Endothelial cell (in vitro differentiated cells): ENCODE data around the gene RARA. TPM values are rescaled to one million over a fixed set of nuclear protein-coding genes. Genes with fewer than 3 reads are reported as not detected.
"Not testable (repeated sequence)": the region's sequence is repeated elsewhere in the genome, so short reads cannot be mapped to it uniquely, and the experiment has no call there.

Experiments used
- DNase-seq: peaks from one replicate; pipeline ENCODE4 v3.0.0; 2021; ENCODE audit warnings: low spot score
- H3K27ac Mint-ChIP-seq: one replicate; pipeline ENCODE4 v1.8.0; 2021; ENCODE audit warnings: mixed read lengths, inconsistent platforms; ENCODE audit not compliant: unreplicated experiment
- H3K27me3 Mint-ChIP-seq: one replicate; pipeline ENCODE4 v1.8.0; 2021; ENCODE audit warnings: mild to moderate bottlenecking, moderate library complexity, mixed read lengths, inconsistent platforms; ENCODE audit not compliant: unreplicated experiment
- H3K36me3 Mint-ChIP-seq: one replicate; pipeline ENCODE4 v1.8.0; 2021; ENCODE audit warnings: mild to moderate bottlenecking, low read depth, mixed read lengths, inconsistent platforms; ENCODE audit not compliant: unreplicated experiment
- H3K4me1 Mint-ChIP-seq: one replicate; pipeline ENCODE4 v1.8.0; 2021; ENCODE audit warnings: mild to moderate bottlenecking, mixed read lengths, inconsistent platforms; ENCODE audit not compliant: unreplicated experiment
- H3K4me3 Mint-ChIP-seq: one replicate; pipeline ENCODE4 v1.8.0; 2021; ENCODE audit warnings: mild to moderate bottlenecking, mixed read lengths, inconsistent platforms; ENCODE audit not compliant: unreplicated experiment
- H3K9me3 Mint-ChIP-seq: one replicate; pipeline ENCODE4 v1.8.0; 2021; ENCODE audit warnings: mixed read lengths, inconsistent platforms; ENCODE audit not compliant: unreplicated experiment
- total RNA-seq: library from RNA; stranded (reverse); fragmentation: NEBNext Ultra II Directional; extraction: Animal tissue kit (Norgen Biotek cat#: 25700); gene quantifications from one replicate; pipeline ENCODE4 v1.2.1, GENCODE V29; 2021; ENCODE audit not compliant: unreplicated experiment
- TF ChIP-seq, protein P1 (sequence below): fragments of 200-600 bp; sonication (generic); IDR thresholded peaks from one replicate; pipeline ENCODE4 v1.5.0; 2021; ENCODE audit warnings: antibody characterized with exemption; ENCODE audit not compliant: unreplicated experiment

Gene RARA
- total RNA-seq, 1 donor from 2014 or later = 42.8 TPM

DNA sequence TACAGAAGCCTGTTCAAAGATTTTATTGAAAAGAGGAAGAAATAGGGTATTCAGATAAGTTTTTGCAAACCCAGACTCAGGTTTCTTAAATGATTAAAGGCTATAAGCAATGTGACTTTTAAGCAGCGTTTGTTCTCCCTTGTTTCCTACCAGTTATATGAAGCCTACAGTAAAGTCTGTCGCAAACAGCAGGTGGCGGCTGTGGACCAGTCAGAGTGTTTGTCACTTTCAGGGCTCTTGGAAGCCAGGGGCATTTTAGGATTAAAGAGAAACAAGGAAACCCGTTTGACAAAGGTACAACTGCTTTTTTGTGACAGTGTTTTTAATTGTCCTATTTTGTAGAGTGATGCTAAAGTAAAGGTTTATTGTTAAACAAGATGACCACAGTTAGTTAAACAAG lies 7.7 kb upstream of the RARA start:
- Mint-ChIP-seq H3K36me3 (peaks cover 7% of the 10 kb centered on the region), H3K27ac (no peak overlapping the region), H3K4me1 (peaks cover 6% of the 10 kb centered on the region), H3K27me3 (no peaks in the 10 kb centered on the region), H3K9me3 (no peaks in the 10 kb centered on the region), H3K4me3 (no peak overlapping the region)
- TF ChIP-seq, protein P1, sequence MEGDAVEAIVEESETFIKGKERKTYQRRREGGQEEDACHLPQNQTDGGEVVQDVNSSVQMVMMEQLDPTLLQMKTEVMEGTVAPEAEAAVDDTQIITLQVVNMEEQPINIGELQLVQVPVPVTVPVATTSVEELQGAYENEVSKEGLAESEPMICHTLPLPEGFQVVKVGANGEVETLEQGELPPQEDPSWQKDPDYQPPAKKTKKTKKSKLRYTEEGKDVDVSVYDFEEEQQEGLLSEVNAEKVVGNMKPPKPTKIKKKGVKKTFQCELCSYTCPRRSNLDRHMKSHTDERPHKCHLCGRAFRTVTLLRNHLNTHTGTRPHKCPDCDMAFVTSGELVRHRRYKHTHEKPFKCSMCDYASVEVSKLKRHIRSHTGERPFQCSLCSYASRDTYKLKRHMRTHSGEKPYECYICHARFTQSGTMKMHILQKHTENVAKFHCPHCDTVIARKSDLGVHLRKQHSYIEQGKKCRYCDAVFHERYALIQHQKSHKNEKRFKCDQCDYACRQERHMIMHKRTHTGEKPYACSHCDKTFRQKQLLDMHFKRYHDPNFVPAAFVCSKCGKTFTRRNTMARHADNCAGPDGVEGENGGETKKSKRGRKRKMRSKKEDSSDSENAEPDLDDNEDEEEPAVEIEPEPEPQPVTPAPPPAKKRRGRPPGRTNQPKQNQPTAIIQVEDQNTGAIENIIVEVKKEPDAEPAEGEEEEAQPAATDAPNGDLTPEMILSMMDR = no peak
- DNase-seq = no peak

DNA sequence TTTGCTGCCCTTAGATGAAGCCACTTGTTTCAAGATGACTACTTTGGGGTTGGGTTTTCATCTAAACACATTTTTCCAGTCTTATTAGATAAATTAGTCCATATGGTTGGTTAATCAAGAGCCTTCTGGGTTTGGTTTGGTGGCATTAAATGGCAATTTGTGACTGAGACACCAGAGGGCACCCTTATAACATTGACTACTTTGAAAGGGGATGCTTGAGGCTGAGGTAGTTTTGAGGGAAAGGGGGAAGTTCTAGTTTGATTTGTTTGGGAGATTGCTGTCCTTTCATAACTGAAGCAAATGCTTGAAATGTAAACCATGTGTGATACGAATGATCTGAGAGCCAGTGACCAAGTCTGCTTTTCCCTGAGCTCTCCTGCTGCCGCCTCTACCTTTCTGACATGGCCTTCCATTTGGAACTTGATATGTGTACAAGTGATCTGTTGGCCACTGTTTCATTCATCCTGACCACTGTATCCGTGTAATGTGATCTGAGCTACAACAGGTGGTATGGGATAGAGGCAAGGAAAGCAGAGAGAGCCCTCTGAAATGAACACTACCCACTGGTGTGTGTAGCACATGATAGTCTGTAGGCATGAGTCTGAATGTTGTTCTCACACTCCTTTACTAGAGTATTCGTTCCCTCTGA lies 5.8 kb upstream of the RARA start:
- no peak overlapping the region for H3K27ac Mint-ChIP-seq
- peaks cover 6% of the 10 kb centered on the region for H3K4me1 Mint-ChIP-seq
- H3K36me3 Mint-ChIP-seq = no peaks in the 10 kb centered on the region
- TF ChIP-seq, protein P1 = peak; percentile 51
- peak overlapping the region; percentile 14 for H3K4me3 Mint-ChIP-seq
- peak; percentile 62 for DNase-seq
- H3K27me3 Mint-ChIP-seq = no peaks in the 10 kb centered on the region
- no peaks in the 10 kb centered on the region for H3K9me3 Mint-ChIP-seq

DNA sequence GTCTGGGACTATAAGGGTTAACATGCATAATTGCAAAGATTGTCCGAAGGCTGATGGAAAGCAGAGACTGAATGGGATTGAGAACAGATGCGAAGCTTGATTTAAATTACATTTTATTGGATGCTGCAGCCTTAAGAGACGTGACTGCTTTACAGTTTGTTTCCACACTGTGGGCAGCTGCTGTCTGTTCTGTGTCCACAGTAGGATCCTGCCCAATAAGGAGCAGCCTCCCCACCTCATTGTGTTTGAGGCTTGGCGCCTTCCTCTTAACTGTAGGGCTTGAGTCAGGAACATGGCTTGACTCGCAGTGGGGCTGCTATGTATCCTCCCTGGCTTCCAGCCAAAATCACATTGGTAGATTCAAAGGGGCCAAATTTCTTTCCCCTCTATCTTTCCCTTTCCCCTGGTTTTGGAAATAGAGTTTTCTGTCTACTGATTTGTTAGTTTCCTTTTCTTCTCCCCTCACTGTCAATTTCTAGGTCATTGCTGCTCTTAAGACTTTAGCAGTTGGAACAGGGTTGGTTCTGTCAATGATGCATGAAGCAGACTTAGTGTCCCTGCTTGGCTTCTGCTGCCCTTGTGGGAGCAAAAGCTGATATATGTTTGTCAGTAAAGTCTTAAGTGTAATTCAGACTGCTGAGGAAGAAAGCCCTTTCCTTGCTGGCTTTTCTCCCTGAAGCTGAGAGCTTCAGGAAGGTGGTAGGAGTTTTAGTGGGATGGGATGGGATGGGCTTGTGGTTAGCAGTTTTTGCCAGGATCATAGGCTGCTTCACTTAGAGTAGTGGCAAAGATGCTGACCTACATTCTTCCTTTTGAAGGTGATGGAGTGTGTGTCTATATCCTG lies 5.0 kb upstream of the RARA start:
- peaks cover 6% of the 10 kb centered on the region for H3K4me1 Mint-ChIP-seq
- H3K9me3 Mint-ChIP-seq = no peaks in the 10 kb centered on the region
- H3K36me3 Mint-ChIP-seq = no peaks in the 10 kb centered on the region
- no peak for DNase-seq
- TF ChIP-seq, protein P1 = no peak
- peak overlapping the region; percentile 14 for H3K4me3 Mint-ChIP-seq
- no peak overlapping the region for H3K27ac Mint-ChIP-seq
- H3K27me3 Mint-ChIP-seq = no peaks in the 10 kb centered on the region

DNA sequence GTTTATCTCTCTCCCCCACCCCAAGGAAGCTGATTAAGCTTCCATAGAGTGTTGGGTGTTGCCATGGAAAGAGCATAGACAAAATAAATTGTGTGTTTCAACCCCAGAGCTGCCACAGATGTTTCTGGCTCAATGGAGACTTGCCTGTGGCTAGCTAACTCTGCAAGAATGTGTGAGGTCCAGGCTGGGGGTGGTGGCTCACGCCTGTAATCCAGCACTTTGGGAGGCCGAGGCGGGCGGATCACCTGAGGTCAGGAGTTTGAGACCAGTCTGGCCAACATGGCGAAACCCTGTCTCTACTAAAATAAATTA lies 4.5 kb upstream of the RARA start:
- not testable (repeated sequence) for H3K36me3 Mint-ChIP-seq, H3K27ac Mint-ChIP-seq, DNase-seq, H3K4me3 Mint-ChIP-seq, H3K27me3 Mint-ChIP-seq, H3K4me1 Mint-ChIP-seq, H3K9me3 Mint-ChIP-seq

DNA sequence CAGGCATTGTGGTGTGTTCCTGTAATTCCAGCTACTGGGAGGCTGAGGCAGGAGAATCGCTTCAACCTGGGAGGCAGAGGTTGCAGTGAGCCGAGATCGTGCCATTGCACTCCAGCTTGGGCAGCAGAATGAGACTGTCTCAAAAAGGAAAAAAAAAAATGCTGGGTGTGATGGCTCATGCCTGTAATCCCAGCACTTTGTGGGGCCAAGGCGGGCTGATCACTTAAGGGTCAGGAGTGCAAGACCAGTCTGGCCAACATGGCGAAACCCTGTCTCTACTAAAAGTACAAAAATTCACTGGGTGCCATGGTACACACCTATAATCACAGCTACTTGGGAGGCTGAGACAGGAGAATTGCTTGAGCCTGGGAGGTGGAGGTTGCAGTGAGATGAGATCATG lies 4.1 kb upstream of the RARA start:
- not testable (repeated sequence) for H3K27ac Mint-ChIP-seq, H3K36me3 Mint-ChIP-seq, DNase-seq, H3K4me1 Mint-ChIP-seq, H3K27me3 Mint-ChIP-seq, H3K4me3 Mint-ChIP-seq, H3K9me3 Mint-ChIP-seq

DNA sequence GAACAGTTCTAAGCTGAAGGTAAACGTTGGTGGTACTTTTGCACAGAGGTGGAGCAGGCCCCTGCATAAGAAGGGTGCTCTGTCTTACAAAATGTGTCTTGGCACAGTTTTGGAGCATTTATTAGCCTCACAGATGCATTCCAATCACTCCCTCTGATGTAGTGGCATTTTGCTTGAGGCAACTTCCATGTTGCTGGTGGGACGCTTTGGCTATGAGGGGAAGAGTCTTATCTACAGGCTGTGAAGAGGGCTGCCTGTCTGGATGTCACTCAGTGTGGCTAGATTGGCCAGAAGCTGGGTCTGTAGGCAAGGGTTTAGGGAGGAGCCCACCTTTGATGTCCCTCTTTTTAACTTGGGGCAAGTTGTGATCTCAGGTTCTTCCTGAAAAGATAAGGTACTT lies 2.6 kb upstream of the RARA start:
- Mint-ChIP-seq H3K27me3 (peaks cover 6% of the 10 kb centered on the region), H3K36me3 (no peaks in the 10 kb centered on the region), H3K27ac (no peak overlapping the region), H3K4me1 (peaks cover 20% of the 10 kb centered on the region), H3K9me3 (no peaks in the 10 kb centered on the region), H3K4me3 (no peak overlapping the region)
- TF ChIP-seq, protein P1 = no peak
- DNase-seq = no peak
